Neural progenitor cell (in vitro differentiated cells): ENCODE measurements around the gene NAPA.

ENCODE experiments used
- EZH2 ChIP-seq: fragments of 200-600 bp; sonication (generic); IDR thresholded peaks from 2 replicates; pipeline ENCODE4 v1.6.1; 2017; ENCODE audit warnings: antibody characterized with exemption, mild to moderate bottlenecking, moderate library complexity
- TF ChIP-seq, protein P1 (sequence below): fragments of 200-600 bp; sonication (generic); IDR thresholded peaks from 2 replicates; pipeline ENCODE4 v1.5.1; 2017; ENCODE audit warnings: antibody characterized with exemption, mild to moderate bottlenecking

DNA sequence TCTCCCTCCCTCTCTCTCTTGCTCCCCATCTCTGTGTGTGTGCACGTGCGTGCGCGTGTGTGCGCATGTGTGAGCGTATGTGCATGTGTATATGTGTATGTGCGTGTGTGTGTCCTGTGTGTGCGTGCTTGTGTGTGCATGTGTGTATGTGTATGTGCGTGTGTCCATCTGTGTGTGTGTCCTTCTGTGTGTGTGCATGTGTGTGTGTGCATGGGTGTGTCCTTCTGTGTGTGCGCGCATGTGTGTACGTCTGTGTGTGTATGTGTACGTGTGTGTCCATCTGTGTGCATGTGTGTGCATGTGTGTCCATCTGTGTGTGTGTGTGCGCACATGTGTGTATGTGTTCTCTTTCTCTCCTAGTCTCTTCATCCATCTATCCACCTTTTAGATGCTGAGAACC is 55.4 kb downstream of the NAPA start:
- TF ChIP-seq, protein P1, sequence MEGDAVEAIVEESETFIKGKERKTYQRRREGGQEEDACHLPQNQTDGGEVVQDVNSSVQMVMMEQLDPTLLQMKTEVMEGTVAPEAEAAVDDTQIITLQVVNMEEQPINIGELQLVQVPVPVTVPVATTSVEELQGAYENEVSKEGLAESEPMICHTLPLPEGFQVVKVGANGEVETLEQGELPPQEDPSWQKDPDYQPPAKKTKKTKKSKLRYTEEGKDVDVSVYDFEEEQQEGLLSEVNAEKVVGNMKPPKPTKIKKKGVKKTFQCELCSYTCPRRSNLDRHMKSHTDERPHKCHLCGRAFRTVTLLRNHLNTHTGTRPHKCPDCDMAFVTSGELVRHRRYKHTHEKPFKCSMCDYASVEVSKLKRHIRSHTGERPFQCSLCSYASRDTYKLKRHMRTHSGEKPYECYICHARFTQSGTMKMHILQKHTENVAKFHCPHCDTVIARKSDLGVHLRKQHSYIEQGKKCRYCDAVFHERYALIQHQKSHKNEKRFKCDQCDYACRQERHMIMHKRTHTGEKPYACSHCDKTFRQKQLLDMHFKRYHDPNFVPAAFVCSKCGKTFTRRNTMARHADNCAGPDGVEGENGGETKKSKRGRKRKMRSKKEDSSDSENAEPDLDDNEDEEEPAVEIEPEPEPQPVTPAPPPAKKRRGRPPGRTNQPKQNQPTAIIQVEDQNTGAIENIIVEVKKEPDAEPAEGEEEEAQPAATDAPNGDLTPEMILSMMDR, result no peak
- no peak for TF ChIP-seq EZH2
